ENCODE measurements around the gene GOT1.

DNA sequence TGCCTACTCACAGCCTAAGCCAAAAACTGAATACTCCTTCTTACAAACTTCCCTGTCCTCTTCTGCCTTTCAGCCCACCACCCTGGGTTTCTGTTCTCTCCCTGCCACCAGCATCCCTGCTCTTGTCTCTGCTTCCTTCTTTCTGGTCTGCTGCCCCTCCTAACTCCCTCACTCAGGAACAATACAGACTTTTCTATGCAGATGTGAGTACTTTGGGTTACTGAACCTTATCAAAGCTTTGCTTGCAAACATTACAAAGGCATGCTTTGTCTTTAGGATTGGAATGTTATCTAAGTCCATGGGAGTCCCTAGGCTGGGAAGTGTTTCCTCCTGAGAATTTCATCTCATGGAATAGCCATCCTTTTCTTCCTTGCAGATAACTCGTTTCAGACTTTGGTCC, 72.3 kb downstream of the GOT1 start:
- TF ChIP-seq, protein P1, sequence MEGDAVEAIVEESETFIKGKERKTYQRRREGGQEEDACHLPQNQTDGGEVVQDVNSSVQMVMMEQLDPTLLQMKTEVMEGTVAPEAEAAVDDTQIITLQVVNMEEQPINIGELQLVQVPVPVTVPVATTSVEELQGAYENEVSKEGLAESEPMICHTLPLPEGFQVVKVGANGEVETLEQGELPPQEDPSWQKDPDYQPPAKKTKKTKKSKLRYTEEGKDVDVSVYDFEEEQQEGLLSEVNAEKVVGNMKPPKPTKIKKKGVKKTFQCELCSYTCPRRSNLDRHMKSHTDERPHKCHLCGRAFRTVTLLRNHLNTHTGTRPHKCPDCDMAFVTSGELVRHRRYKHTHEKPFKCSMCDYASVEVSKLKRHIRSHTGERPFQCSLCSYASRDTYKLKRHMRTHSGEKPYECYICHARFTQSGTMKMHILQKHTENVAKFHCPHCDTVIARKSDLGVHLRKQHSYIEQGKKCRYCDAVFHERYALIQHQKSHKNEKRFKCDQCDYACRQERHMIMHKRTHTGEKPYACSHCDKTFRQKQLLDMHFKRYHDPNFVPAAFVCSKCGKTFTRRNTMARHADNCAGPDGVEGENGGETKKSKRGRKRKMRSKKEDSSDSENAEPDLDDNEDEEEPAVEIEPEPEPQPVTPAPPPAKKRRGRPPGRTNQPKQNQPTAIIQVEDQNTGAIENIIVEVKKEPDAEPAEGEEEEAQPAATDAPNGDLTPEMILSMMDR (IDR thresholded peaks at IDR 0.05; ENCODE audit: low read depth, low read length): no peak
- TF ChIP-seq MYC (IDR thresholded peaks at IDR 0.05; ENCODE audit: low read depth, low read length) (no peak), MAX (IDR thresholded peaks at IDR 0.05; ENCODE audit: low read depth, low read length) (no peak), POLR2A (IDR thresholded peaks at IDR 0.05; ENCODE audit: extremely low read depth, insufficient read length) (no peak)
